DMS153 (cell line): Measurements from ENCODE around the gene GGN.
"Not testable (repeated sequence)": the region's sequence is repeated elsewhere in the genome, so short reads cannot be mapped to it uniquely, and the experiment has no call there.

Source experiments
- DNase-seq: peaks from one replicate; lab custom pipeline; 2025; lab: John Stamatoyannopoulos, UW

The GGN gene

GRCh38 chr19:38362076-38362945 lies 25.5 kb downstream of the GGN start:
- peak; percentile 49 for DNase-seq

- DNase-seq, result peak; percentile 75
These were observed 26.2 kb downstream of the GGN start for GRCh38 chr19:38361633-38362075.

DNA sequence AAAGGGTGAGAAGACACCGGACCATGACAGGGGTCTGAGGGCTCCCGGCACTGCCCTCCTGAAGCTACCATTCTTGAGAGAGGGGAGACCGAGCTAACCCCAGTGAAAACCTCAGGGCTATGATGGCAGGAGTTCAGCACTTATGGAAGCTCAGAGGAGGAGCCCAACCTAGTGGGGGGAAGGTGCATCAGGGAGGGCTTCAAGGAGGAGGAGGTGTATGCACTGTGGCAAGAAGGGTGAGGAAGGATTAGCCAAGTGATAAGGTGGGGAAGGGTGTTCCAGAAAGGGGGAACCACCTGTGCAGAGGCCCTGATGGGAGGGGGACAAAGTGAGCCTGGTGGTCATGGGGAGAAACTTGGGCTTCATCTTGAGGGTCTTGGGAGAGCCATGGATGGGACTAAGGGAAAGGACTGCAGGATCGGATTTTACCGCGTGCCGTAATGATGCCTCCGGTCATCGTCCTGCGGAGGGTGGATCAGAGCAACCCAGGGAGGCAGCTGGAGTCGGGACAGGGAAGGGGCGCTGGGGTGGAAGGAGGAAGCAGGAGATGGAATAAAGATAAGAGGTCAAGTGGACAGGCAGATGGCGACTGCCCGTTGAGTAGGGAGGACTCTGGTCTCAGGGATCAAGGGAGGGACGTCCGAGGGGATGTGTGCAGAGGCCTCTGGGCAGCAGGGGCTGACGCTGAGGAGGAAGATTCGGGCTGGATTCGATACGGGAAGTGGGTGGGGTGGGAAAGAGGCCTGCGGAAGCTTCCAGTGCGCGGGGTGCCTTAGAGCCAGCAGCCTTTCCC lies 26.8 kb downstream of the GGN start:
- DNase-seq, result no peak

- DNase-seq, result no peak
These were observed 27.5 kb downstream of the GGN start for GRCh38 chr19:38360351-38360750.

GRCh38 chr19:38359242-38360021 lies 28.4 kb downstream of the GGN start:
- DNase-seq, result no peak

DNA sequence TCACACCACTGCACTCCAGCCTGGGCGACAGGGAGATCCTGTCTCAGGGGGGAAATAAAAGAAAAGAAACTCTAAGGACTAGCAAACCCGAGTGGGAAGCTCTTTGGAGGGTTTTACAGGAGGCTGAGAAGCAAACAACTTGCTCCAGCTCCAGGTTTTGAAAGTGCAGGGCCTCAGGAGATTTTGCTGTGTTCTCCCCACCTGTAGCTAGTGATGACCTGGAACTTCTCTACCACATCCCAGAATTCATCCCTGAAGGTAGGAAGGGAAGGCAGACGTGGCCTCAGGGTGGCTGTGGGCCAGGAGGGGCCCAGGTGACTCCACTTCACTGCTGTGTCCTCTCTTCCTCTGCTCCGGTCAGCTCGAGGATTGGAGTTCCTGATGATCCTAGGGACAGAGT lies 29.8 kb downstream of the GGN start:
- DNase-seq, result no peak

DNA sequence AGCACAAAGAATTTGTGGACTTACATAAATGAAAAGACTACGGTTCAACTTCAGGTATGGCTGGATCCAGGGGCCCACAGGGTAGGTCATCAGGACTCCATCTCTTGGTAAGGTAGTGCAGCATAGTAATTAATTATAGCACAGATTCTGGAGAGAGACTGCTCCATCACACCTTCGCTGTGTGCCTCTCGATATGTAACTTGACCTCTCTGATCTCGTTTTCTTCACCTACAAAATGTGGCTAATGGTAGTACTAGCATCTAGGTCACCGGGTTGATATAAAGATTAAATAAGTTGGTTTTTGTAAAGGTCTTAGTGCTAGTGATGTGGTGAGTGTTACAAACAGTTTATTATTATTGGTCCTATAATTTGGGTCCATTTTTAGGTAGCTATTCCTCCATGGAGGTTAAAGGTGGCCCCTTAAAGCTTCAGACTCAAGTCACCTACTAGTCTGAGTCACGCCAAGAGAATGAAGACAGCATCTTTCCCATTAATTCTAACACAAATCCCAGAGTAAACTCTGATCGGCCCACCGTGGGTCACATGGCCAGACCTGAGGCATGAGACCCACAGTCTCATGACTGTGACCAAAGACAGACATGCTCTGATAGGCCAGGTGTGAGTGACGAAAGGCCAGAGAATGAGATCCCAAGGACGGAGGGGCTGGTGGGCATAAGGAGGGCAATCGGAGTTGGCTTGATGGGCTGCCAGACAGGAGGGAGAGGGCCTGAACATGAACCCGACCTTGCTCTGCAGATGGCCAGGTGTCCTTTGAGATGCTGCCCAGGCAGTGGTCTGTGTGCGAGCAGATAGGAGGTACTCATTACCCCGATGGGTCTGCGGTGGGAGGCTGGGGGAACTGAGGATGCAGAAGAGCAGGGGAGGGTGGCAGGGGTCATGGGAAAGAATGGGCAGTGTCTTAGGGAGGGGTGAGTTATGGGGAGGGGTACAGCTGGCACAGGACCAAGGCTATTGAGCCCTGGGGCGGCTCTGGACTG lies 31.8 kb downstream of the GGN start:
- DNase-seq, result no peak

GRCh38 chr19:38352611-38353010 lies 35.2 kb downstream of the GGN start:
- DNase-seq, result no peak

DNA sequence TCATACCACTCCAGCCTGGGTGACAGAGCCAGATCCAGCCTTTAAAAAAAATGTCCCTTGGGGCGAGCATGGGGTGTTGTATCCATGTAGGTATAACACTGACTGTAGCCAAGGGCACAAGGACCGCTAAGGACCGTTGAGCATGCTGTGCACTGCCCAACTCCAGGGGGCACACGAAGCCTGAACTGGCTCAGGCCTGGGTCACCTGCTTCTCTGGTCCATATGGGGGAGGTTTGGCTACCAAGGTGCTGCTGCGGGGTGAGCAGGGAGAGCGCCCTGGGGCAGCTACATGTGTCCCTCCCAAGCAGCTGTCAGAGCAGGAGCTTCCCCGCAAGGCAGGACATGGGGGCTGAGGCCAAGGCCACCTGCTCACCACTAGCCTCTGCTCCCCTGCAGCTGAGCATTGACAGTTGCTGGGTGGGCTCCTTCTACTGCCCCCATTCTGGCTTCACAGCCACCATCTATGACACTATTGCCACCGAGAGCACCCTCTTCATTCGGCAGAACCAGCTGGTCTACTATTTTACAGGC lies 35.9 kb downstream of the GGN start:
- no peak for DNase-seq

- DNase-seq, result no peak
These were observed 37.0 kb downstream of the GGN start for GRCh38 chr19:38350883-38351282.

- no peak for DNase-seq
These were observed 41.0 kb downstream of the GGN start for GRCh38 chr19:38346837-38347236.

DNA sequence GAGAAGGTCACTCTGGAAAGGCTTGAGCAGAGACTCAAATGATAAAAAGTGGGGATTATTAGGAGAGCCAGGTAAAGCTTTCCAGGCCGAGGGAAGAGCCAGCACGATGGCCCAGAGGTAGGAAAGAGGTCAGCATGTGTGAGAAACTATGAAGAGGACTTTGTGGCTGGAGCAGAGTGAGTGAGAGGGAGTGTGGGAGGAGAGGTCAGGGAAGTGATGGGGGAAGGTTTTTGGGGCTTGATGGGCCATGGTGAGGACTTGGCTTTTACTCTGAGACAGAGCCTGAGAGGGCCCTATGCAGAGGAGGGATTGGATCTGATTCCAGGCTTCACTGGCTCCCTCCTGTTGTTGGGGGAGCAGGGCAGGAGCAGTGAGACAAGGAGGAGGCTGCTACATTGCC lies 46.9 kb downstream of the GGN start:
- DNase-seq, result no peak

DNA sequence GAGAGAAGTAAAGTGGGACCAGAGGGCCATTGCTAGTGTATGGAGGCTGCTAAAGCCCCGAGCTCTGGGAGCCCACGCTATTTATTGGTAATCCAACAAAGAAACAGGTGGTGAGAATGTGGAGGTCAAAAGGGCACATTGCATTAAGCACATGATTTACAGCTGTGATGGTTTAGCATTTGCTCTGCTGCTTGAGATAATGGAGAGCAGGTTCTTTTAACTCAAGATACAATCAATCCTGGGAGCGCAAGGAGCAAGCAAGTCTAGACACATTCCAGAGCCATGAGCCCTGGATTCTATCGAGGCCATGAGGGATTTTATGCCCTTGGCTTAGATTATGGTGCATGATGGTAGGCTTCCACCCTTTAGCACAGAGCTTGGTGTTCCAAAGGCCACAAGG lies 48.8 kb downstream of the GGN start:
- not testable (repeated sequence) for DNase-seq

DNA sequence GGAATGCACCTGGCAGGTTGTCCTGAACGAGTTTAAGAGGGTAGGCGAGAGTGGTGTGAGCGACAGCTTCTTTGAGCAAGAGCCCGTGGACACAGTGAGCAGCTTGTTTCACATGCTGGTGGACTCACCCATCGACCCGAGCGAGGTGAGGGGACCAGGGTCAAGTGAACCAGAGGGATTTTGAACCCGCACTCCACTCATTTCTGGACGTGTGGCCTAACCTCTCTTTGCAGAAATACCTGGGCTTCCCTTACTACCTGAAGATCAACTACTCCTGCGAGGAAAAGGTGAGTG lies 50.5 kb downstream of the GGN start:
- DNase-seq, result no peak

DNA sequence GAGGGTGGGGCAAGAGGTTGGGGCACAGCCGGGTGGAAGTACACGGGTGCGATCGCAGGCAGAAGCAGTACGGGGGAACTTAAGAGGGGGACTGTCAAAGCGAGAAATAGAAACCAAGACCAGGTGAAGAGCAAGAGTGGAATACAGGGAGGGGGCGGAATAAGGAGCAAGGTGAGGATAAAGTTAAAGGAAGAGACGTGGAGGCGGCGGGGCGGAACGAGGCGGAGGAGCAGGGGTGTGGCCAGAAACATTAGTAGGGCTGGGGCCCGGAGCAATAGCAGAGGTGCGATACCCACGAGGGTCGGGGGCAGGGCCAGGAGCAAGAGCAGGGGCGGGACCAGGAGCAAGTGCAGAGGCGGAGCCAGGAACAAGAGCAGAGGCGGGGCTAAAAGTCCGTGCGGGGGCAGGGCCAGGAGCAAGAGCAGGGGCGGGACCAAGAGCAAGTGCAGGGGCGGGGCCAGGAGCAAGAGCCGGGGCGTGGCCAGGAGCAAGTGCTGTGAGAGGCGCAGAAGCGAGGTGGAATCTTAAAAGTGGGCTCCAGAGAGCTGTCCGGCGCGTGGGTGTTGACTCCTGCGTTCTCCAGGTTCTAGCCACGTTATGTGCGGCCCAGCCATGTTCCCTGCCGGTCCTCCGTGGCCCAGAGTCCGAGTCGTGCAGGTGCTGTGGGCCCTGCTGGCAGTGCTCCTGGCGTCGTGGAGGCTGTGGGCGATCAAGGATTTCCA lies 51.0 kb downstream of the GGN start:
- peak; percentile 86 for DNase-seq

DNA sequence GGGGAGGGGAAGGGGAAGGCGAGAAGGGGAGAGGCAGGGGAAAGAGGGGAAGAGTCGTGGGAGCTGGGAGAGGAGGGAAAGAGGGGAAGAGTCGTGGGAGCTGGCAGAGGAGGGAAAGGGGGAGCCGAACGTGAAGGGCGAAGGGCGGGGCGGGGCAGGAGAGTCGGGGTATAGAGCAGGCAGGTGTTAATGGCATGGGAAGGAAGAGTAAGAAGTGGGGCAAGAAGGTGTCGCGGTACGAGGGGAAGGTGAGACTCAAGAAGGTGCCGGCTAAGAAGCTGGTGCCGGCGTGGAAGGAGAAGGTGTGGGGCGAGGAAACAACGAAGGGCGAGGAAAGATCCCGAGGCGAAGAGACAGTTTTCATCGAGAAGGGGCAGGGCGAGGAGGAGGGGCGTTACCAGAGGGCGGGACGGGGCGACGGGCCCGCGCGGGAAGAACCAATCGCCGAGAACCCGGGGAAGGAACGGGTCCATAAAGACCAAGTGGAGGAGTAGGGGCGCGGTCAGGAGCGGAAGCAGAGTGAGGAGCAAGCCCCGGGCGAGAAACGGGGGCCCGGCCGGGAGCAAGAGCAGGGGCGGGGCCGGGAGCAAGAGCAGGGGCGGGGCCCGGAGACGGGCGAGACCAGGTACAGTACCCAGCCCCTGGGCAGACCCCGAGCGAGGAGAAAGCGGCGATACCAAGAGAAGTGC lies 51.7 kb downstream of the GGN start:
- DNase-seq, result peak; percentile 96
